Measurements from ENCODE around the gene PDZRN4.

GRCh38 chr12:41552588-41552987, 364.5 kb downstream of the PDZRN4 start:
- no peak for TF ChIP-seq CTCF (IDR thresholded peaks at IDR 0.05)
- no peak for TF ChIP-seq POLR2A (IDR thresholded peaks at IDR 0.05)
- no peak for TF ChIP-seq POLR2AphosphoS5 (IDR thresholded peaks at IDR 0.05; ENCODE audit: insufficient read depth in 1 of 2, low read depth in 1 of 2)
